HepG2 (cell line): ENCODE measurements around the gene LMOD1. TPM values are rescaled to one million over a fixed set of nuclear protein-coding genes. Genes with fewer than 3 reads are reported as not detected.

Source experiments
- ARHGAP35 ChIP-seq: sonication (generic); formaldehyde crosslinking; IDR thresholded peaks from 2 replicates; pipeline ENCODE4 v1.9.0; 2022; ENCODE audit warnings: mild to moderate bottlenecking, inconsistent platforms, moderate library complexity, missing genetic modification reagents, borderline replicate concordance
- BHLHE40 ChIP-seq: IDR thresholded peaks from 2 replicates; pipeline ENCODE4 v1.6.1; 2011; ENCODE audit warnings: low read length, improper control_type of control experiment
- DNMT1 ChIP-seq: sonication (generic); formaldehyde crosslinking; IDR thresholded peaks from 2 replicates; pipeline ENCODE4 v1.5.1; 2020; ENCODE audit warnings: mild to moderate bottlenecking, missing genetic modification reagents
- FOXM1 ChIP-seq: sonication (generic); formaldehyde crosslinking; IDR thresholded peaks from 2 replicates; pipeline ENCODE4 v1.5.0; 2020; ENCODE audit warnings: missing genetic modification reagents
- HDAC6 ChIP-seq: fragments of 200-600 bp; sonication (generic); IDR thresholded peaks from 2 replicates; pipeline ENCODE4 v1.7.0; 2017; ENCODE audit warnings: mild to moderate bottlenecking, antibody characterized with exemption, low read length, low read depth
- KLF16 ChIP-seq, 2 experiments: sonication (generic) in 1 of 2; formaldehyde crosslinking in 1 of 2; IDR thresholded peaks; 2 replicates each; pipeline versions ENCODE4 v1.6.1 to v1.8.0; 2016 to 2023; ENCODE audit warnings: missing genetic modification reagents in 2 of 2, missing compliant biosample characterization in 1 of 2
- TBL1XR1 ChIP-seq: fragments of 150-350 bp; IDR thresholded peaks from 2 replicates; pipeline ENCODE4 v1.6.1; 2014; ENCODE audit warnings: borderline replicate concordance, low read length; ENCODE audit not compliant: partially characterized antibody
- YEATS4 ChIP-seq: sonication (generic); formaldehyde crosslinking; IDR thresholded peaks from 2 replicates; pipeline ENCODE4 v1.4.0; 2020; ENCODE audit warnings: missing genetic modification reagents, borderline replicate concordance
- YY1 ChIP-seq: IDR thresholded peaks from 2 replicates; pipeline ENCODE4 v1.6.1; 2011; ENCODE audit warnings: low read length, low read depth, moderate library complexity, mild to moderate bottlenecking; ENCODE audit not compliant: insufficient read depth, insufficient replicate concordance
- ZBTB7A ChIP-seq: sonication (generic); formaldehyde crosslinking; IDR thresholded peaks from 2 replicates; pipeline ENCODE4 v1.8.0; 2022; ENCODE audit warnings: mild to moderate bottlenecking, missing genetic modification reagents
- ZNF12 ChIP-seq: sonication (generic); formaldehyde crosslinking; IDR thresholded peaks from 2 replicates; pipeline ENCODE4 v1.5.0; 2020; ENCODE audit warnings: missing genetic modification reagents
- ZNF18 ChIP-seq: sonication (generic); formaldehyde crosslinking; IDR thresholded peaks from 2 replicates; pipeline ENCODE4 v1.8.0; 2022; ENCODE audit warnings: mild to moderate bottlenecking, missing genetic modification reagents; ENCODE audit not compliant: insufficient replicate concordance
- ZNF33B ChIP-seq: sonication (generic); formaldehyde crosslinking; IDR thresholded peaks from 2 replicates; pipeline ENCODE4 v1.5.1; 2020; ENCODE audit warnings: mild to moderate bottlenecking, missing genetic modification reagents
- ZNF567 ChIP-seq: sonication (generic); formaldehyde crosslinking; IDR thresholded peaks from 2 replicates; pipeline ENCODE4 v1.8.1; 2023; ENCODE audit warnings: mild to moderate bottlenecking, missing genetic modification reagents, borderline replicate concordance
- ZNF580 ChIP-seq: IDR thresholded peaks from 2 replicates; pipeline ENCODE4 v1.6.1; 2016; ENCODE audit warnings: low read depth, borderline replicate concordance
- ZNF605 ChIP-seq: sonication (generic); formaldehyde crosslinking; IDR thresholded peaks from 2 replicates; pipeline ENCODE4 v1.8.0; 2022; ENCODE audit warnings: mild to moderate bottlenecking, missing genetic modification reagents
- ZNF782 ChIP-seq: sonication (generic); formaldehyde crosslinking; IDR thresholded peaks from 2 replicates; pipeline ENCODE4 v1.4.0; 2020; ENCODE audit warnings: missing genetic modification reagents, mild to moderate bottlenecking, borderline replicate concordance
- ZNF841 ChIP-seq: sonication (generic); formaldehyde crosslinking; IDR thresholded peaks from 2 replicates; pipeline ENCODE4 v1.8.1; 2023; ENCODE audit warnings: missing genetic modification reagents, borderline replicate concordance
- polyA plus RNA-seq, 8 experiments: library from polyadenylated mRNA; depleted of rRNA in 3 of 8; stranded (reverse) in 7 of 8; unstranded in 1 of 8; fragments of >200 nt; fragmentation: Illumina TruSeq in 4 of 8; extraction: Trizol in 4 of 8; gene quantifications; 2 replicates each; pipeline versions ENCODE4 v1.2.1 to v1.2.3, GENCODE V29; 2011 to 2016; ENCODE audit warnings: low read depth in 4 of 8, missing spikeins in 1 of 8, mixed read lengths in 1 of 8; ENCODE audit not compliant: insufficient read depth in 1 of 8
- total RNA-seq, 5 experiments: library from RNA; depleted of rRNA; stranded (reverse); fragments of >200 nt; fragmentation: Illumina TruSeq; extraction: Trizol; gene quantifications; 2 replicates each; pipeline ENCODE4 v1.2.3, GENCODE V29; 2016; ENCODE audit warnings: low read depth in 1 of 5
- TF ChIP-seq, protein P1 (sequence below): sonication (generic); formaldehyde crosslinking; IDR thresholded peaks from one replicate; pipeline ENCODE4 v1.5.1; 2020; ENCODE audit warnings: mild to moderate bottlenecking, missing genetic modification reagents; ENCODE audit errors: not compliant biosample characterization

The LMOD1 gene
- total and polyA plus RNA-seq, 2 of the 13 experiments (the other 11 are each of a cell fraction or from before 2014, with no cell fraction given): not detected

- TF ChIP-seq, protein P1, sequence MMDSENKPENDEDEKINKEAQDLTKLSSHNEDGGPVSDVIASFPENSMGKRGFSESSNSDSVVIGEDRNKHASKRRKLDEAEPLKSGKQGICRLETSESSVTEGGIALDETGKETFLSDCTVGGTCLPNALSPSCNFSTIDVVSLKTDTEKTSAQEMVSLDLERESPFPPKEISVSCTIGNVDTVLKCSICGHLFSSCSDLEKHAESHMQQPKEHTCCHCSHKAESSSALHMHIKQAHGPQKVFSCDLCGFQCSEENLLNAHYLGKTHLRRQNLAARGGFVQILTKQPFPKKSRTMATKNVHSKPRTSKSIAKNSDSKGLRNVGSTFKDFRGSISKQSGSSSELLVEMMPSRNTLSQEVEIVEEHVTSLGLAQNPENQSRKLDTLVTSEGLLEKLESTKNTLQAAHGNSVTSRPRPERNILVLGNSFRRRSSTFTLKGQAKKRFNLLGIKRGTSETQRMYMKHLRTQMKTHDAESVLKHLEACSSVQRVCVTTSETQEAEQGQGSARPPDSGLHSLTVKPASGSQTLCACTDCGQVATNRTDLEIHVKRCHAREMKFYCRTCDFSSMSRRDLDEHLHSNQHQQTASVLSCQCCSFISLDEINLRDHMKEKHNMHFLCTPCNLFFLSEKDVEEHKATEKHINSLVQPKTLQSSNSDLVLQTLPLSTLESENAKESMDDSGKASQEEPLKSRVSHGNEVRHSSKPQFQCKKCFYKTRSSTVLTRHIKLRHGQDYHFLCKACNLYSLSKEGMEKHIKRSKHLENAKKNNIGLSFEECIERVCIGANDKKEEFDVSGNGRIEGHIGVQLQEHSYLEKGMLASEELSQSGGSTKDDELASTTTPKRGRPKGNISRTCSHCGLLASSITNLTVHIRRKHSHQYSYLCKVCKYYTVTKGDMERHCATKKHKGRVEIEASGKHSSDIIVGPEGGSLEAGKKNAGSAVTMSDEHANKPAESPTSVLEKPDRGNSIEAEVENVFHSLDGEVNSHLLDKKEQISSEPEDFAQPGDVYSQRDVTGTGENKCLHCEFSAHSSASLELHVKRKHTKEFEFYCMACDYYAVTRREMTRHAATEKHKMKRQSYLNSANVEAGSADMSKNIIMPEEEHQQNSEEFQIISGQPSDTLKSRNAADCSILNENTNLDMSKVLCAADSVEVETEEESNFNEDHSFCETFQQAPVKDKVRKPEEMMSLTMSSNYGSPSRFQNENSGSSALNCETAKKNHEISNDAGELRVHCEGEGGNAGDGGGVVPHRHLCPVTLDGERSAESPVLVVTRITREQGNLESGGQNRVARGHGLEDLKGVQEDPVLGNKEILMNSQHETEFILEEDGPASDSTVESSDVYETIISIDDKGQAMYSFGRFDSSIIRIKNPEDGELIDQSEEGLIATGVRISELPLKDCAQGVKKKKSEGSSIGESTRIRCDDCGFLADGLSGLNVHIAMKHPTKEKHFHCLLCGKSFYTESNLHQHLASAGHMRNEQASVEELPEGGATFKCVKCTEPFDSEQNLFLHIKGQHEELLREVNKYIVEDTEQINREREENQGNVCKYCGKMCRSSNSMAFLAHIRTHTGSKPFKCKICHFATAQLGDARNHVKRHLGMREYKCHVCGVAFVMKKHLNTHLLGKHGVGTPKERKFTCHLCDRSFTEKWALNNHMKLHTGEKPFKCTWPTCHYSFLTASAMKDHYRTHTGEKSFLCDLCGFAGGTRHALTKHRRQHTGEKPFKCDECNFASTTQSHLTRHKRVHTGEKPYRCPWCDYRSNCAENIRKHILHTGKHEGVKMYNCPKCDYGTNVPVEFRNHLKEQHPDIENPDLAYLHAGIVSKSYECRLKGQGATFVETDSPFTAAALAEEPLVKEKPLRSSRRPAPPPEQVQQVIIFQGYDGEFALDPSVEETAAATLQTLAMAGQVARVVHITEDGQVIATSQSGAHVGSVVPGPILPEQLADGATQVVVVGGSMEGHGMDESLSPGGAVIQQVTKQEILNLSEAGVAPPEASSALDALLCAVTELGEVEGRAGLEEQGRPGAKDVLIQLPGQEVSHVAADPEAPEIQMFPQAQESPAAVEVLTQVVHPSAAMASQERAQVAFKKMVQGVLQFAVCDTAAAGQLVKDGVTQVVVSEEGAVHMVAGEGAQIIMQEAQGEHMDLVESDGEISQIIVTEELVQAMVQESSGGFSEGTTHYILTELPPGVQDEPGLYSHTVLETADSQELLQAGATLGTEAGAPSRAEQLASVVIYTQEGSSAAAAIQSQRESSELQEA (CRISPR knock-in tag): no peak
- TF ChIP-seq ZNF605 (CRISPR knock-in tag) (no peak; the same call in 1 of the 2 replicates), HDAC6 (no peak), ZNF841 (no peak), YEATS4 (CRISPR knock-in tag) (no peak), ARHGAP35 (no peak), ZNF782 (CRISPR knock-in tag) (no peak), YY1 (no peak), ZNF18 (no peak), ZBTB7A (CRISPR knock-in tag) (no peak), BHLHE40 (no peak), FOXM1 (CRISPR knock-in tag) (no peak), ZNF580 (CRISPR knock-in tag) (no peak), TBL1XR1 (no peak), DNMT1 (CRISPR knock-in tag) (no peak), KLF16 (CRISPR knock-in tag; IDR thresholded peaks at IDR 0.05) (no peak), ZNF12 (CRISPR knock-in tag) (no peak), ZNF33B (CRISPR knock-in tag) (no peak), ZNF567 (no peak)
Observed at GRCh38 chr1:201941420-201942128, 4.8 kb downstream of the LMOD1 start (continued).
